Astrocyte (in vitro differentiated cells and primary cell): ENCODE data around the gene FZD10.

ENCODE experiments used
- CTCF ChIP-seq: IDR thresholded peaks from 2 replicates; pipeline ENCODE4 v1.5.1; 2011; ENCODE audit warnings: low read depth, mild to moderate bottlenecking, inconsistent platforms, low read length, moderate library complexity; ENCODE audit not compliant: insufficient read depth
- EZH2 ChIP-seq: IDR thresholded peaks from 2 replicates; pipeline ENCODE4 v1.6.1; 2012; ENCODE audit warnings: mild to moderate bottlenecking, low read length, inconsistent platforms; ENCODE audit not compliant: insufficient read depth

DNA sequence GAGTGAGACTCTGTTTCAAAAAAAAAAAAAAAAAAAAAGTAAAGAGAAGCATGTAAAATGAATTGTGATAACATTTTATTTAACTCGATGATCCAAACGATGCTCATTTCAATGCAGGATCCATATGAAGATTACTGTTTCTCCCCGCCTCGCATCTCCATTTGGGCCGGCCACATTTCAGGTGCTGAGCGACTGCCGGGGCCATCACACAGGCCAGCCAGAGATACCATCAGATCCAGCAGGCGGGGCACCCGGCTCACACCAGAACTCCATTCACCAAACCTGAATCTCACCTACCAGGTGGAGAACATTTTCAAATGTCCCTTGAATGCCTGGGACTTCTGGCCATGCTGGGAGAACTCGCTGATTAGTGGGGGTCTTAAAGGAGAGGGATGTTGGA lies 18.0 kb upstream of the FZD10 start:
- TF ChIP-seq EZH2 (no peak), CTCF (no peak)
